GM21381 (cell line): ENCODE measurements around the gene KCNK18.
A peak's percentile ranks its signal among the peaks of the same experiment; 100 is the strongest.

ENCODE experiments used
- ATAC-seq: cut with Tn5 transposase; IDR thresholded peaks from one replicate; pipeline ENCODE4 v1.9.1; 2021; ENCODE audit warnings: mild to moderate bottlenecking, moderate library complexity; ENCODE audit not compliant: unreplicated experiment

KCNK18 gene

GRCh38 chr10:117197189-117197588 lies at the start of gene KCNK18:
KCNK18 (plus strand) TSS chr10:117197489; CDS start chr10:117197489, 0 bp downstream.
- ATAC-seq = no peak

DNA sequence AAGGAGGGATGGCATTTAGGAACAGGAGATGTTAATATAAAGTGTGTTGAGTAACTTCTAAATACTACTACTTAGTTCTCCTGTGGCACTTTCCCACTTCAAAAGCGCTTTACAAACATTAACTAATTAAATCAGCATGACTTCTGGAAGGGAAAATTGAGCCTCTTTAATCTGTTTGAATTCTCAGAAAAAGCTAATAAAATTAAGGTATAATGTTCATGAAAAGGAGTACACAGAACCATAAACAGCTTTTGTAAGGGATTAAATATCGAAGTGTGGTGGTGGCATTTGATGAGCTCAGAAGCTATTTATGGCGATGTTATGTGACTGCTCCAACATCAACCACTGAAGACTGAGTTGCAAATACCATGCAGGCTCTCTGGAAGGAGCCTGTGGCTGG lies 49.0 kb upstream of the KCNK18 start:
- ATAC-seq = no peak

DNA sequence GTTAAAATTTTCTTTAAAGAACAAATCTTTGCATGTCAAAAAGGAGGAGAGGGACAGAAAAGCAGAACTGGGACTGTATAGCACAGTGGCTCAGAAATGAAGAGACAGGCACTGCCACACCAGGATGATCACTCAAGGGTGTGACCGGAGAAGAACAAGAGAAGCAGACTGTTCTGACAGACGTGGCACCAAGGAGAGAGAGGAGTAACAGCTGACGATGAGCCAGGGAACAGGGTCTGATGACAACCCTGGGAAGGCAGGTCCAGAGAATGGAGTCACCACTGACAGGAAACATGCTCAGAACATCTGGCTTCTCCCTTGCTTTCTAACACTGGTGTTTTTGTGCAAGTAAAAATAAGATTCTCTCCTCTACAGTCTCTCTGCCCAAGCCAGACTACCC lies 44.6 kb upstream of the KCNK18 start:
- no peak for ATAC-seq

- no peak for ATAC-seq
Measured at GRCh38 chr10:117158297-117158696, 39.0 kb upstream of the KCNK18 start.

DNA sequence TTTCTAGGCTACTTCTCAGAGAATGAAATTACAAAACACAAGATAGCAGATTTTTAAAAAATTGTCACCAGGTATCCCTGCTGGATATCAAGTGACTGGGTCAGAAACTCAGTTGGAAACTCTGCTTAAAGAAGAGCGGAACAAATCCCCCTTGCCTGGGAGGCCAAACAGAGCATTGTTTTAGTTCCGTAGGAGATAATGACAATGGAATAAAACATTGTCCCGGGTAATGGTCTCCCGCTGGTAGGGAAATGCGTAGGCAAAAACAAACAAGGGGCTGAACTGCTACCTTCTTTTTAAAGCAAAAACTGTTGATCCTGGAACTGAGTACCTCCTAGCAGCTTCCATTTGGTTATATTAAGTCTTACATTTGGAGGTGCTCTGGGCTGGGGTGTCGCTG lies 37.9 kb upstream of the KCNK18 start:
- no peak for ATAC-seq

- no peak for ATAC-seq
Measured at GRCh38 chr10:117160567-117160966, 36.7 kb upstream of the KCNK18 start.

- no peak for ATAC-seq
Measured at GRCh38 chr10:117161386-117162033, 35.8 kb upstream of the KCNK18 start.

- ATAC-seq = no peak
Measured at GRCh38 chr10:117162093-117163060, 34.9 kb upstream of the KCNK18 start.

DNA sequence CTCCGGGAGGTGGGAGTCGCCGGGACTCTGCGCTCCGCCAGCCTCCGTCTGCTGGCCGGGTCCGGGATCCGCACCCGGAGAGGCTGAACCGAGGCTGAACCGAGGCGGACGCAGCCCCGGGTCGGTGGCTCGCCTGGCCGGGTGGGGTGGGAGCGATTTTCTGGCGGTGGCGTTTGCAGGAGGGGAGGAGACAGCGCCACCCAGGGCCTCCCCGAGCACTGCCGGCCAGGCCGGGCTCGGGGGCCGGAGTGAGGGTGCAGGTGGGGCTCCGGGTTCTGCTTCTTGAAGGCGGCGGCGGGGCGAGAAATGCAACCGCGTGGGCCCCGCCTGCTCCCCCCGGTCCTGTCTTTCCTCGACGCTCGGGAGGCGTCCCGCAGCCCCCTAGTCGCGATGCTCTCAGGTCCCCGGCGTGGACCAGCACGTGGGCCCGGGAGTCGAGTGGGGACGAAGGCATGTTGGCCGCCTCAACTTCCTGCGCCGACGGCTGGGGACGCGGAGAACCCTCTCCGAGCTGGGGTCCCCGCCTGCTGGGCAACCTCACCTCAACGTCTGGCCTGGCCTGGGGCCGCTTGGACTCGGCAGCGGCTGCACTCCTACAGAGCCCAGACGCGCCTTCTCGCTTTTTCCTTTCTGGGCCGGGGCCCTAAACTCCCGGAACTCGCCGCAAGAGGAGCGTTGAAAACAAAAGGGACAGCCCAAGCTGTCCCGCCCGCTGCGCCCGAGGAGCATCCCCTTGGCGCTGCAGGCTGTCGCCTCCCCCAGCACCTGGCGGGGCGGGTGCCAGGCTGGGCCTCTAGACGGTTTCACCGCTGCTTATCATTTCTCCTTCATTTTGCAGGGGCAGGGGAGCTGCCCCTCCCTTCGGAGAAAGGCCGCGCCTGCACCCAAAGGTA lies 34.0 kb upstream of the KCNK18 start:
- ATAC-seq = no peak

DNA sequence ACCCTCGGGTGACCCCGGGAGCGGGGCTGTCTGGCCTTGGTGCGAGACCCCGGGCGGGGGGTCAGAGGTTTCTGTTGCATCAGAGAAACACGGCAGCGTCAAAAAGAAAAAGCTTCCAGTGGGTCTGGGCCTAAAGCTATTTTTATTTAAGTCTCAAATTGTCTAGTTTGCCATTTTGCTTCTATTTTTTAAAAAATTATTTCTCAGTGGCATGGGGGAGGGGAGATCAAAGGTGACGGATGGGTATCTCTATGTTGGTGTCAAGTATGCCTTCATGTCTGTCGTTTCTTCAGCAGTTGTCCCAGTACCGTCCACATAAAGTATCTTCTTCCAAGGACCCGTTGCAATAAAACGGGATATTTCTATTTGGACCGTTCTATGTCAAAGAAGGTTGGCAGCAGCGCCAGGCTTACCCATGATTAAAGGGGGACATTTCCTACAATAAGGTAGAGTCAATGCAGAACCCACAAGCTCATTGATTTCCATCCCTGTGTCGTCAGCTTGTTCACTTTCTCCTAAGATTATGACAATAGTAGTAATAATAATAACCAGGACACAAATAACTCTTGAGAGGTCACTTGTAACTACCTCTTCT lies 33.2 kb upstream of the KCNK18 start:
- no peak for ATAC-seq

- no peak for ATAC-seq
Measured at GRCh38 chr10:117164592-117165537, 32.4 kb upstream of the KCNK18 start.

GRCh38 chr10:117165538-117166417 lies 31.5 kb upstream of the KCNK18 start:
- ATAC-seq = no peak

GRCh38 chr10:117166418-117167345 lies 30.6 kb upstream of the KCNK18 start:
- no peak for ATAC-seq

DNA sequence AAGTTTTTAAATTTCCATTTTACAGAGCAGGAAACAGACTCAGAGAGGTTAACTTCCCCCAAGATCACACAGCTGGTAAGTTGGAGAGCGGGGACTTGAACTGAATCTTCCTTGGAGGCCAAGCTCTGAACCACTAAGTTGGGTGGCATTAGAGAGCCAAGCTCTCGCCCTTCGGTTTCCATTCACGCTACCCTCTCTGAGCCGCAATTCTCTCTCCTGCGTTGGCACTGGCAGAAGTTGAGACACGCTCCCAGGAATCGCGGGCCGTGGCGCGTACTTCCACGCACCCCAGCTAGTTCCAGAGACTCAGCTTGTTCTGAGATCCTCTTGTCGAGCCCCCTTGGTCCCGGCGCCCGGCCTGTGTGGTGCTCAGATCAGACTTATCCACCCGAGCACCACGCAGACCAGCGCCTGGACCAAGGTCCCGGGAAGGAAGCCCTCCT lies 29.9 kb upstream of the KCNK18 start:
- ATAC-seq = no peak

DNA sequence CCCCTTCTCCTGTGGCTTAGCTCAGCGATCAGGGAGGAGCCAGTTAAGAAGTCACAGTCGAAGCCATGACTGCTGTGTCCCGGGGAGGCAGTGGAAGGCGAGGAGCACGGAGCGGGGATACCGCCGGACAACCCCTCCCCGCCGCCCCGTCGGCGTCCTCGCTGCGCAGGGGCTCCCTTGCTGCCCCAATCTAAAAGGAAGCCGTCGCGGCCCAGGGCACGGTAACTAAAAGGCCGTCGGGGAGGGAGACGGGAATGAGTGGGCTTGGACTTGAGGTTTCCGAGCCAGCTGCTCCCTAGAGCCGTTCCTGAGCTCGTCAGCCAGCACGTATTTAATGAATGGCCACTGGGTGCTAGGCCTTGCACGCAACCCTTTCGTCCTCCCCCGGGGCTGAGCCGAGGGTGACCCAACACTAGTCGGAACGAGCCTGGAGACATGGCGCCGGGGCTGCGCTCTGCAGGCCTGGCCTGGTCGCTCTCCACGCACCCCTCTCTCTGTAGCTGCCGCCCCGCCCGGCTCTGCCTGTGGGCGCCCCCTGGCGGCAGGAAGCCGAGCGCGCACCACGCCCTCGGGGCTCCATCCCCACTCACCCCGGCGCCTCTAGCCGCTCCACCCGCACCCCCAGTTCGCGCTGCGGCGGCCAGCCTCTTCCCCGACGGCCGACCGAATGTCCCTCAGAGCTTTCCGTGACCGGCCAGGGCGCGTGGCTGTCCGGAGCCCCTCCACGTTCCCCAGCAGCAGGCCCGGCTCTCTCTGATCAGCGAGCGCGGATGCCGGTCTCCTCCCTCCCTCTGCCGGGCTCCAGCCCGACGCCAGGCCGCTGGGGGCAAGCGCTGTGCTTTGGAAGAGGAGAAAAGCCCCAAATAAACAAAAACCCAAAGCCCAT lies 29.3 kb upstream of the KCNK18 start:
- peak; percentile 92 for ATAC-seq

DNA sequence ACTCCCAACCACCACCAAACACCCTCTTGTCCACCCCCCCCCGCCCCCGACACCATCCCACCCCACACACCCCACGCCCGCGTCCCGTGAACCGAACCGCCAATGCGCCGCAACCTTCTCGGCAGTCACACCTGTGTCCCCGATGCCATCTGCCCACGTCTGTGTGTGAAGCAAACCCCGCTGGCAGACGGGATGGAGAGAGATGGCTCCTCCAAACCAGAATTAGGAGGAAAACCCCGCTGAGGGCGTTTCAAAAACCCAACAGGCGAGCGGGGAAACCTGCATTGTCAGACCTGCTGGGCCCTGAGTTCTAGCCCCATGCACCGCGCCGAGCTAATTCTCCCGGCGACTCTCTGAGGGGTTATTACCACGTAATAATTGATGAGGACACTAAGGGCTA lies 28.6 kb upstream of the KCNK18 start:
- ATAC-seq = no peak

DNA sequence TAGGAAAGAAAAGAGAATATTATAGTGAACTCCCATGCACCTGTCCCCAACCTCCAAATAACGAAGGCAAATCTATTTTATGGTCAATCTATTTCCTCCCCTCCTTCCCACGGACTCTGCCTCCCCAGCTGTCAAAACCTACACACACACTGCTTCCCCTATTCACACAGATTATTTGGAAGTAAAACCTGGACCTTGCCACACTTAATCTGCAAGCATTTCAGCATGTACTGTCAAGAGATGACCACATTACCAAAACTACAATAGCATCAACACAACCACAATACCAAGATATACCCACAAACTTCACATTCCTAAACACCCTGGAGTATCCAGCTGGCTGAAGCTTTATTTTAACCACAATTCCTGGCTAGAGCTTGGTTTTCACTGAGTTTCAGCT lies 27.8 kb upstream of the KCNK18 start:
- ATAC-seq = no peak
